HG03520 (cell line): Measurements from ENCODE around the gene ETV6.
"Not testable (repeated sequence)": the region's sequence is repeated elsewhere in the genome, so short reads cannot be mapped to it uniquely, and the experiment has no call there.

Experiments
- ATAC-seq: cut with Tn5 transposase; IDR thresholded peaks from one replicate; pipeline ENCODE4 v1.9.1; 2021; ENCODE audit warnings: mild to moderate bottlenecking, moderate library complexity; ENCODE audit not compliant: unreplicated experiment

Gene ETV6

DNA sequence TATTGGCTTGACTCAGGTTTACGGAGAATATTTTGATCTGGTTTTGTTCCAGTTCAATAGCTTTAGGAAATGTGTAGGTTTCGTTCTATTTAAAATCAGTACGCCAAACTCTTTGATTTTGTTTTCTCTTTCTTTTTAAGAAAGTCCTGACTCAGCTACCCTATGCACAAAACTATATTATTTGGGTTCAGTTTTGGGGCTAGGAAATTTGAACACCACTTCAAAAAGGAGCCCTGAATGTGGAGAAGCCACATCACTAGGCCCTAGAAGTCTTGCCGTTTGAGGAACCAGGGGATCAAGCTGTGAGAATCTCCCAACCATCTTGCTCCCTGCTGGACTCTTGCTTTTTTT is 253.0 kb downstream of the ETV6 start:
- ATAC-seq, result no peak

DNA sequence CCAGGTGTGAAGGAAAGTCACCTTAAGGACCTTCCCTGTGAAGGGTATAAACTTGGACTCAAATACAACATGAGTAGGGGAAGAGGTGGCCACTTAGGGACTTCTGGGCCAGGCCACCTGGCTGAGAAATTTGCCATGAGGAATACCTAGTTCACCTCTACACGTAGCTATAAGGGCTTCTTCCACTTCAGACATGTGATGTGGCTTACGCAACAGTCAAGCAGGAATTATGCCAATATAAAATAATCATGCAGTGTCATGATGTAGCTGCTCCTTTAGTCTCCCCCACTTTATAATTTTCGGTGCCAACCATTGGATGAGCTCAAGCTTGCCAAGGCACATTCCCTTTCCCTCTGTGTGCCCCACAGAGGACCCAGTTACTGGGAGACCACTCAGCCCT is 254.7 kb downstream of the ETV6 start:
- no peak for ATAC-seq

DNA sequence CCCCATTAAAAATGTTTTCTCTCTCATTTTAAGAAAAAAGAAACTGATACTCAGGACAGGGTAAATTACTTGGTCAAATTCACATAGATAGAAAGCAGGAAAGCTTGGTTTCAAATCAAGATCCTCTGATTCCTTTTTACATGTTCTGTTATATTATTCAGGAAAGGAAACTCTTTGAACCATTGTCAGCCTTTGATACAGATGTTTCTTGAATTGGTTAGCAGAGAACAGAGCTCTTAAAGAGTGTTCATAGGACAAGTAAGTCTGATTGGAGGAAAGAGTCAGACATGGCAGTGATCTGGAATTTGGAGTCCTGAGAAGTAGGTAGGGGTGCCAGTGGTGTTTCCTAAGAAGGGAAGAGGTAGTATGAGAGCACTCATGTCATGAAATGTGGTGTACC is 256.1 kb downstream of the ETV6 start:
- ATAC-seq, result no peak

DNA sequence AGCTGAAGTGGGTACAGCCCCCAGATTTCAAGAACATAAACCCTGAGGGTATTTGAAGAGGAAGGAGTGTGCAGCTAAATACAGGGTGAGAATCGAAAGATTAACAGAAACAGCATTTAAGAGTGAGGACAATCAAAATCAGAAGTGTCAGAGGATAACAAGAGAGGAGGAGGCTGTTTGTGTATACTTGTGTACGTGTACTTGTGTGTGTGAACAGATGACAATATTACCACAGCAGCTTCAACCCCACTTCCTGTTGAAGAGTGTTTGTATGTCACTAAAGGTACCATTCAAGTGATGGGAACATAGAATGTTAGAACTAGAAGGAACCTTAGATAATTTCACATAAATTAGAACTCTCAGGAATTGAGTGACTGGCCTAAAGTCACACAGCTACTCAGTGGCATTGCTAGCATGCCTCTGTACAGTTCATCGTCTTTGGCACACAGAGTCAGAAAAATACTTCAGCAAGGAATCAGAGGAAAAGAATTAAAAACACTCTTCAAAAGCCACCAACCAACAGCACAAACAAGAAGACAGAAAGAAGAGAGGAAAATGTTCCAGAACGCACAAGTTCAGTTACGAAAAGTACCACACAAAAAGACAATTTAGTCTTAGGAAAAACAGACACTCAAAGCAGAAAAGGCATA is 256.9 kb downstream of the ETV6 start:
- no peak for ATAC-seq

DNA sequence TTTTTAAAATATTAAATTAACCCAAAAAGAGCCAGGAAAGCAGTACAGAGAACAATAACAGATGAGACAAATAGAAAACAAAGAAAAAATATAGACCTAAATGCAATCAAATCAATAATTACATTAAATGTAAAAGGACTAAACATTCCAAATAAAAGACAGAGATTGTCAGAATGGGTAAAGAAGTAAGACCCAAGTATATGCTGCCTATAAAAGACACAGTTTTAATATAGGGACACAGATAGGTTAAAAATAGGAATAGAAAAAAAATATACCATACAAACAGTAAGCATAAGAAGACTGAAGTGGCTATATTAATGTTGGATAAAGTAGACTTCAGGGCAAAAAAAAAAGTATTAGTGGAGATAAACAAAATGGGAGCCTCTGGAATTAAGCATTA is 258.2 kb downstream of the ETV6 start:
- no peak for ATAC-seq

DNA sequence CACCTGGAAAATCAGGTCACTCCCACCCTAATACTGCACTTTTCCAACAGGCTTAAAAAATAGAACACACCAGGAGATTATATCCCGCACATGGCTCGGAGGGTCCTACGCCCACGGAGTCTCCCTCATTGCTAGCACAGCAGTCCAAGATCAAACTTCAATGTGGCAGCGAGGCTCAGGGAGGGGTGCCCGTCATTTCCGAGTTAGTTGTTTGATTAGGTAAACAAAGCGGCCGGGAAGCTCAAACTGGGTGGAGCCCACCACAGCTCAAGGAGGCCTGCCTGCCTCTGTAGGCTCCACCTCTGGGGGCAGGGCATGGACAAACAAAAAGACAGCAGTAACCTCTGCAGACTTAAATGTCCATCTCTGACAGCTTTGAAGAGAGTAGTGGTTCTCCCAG is 259.9 kb downstream of the ETV6 start:
- not testable (repeated sequence) for ATAC-seq

DNA sequence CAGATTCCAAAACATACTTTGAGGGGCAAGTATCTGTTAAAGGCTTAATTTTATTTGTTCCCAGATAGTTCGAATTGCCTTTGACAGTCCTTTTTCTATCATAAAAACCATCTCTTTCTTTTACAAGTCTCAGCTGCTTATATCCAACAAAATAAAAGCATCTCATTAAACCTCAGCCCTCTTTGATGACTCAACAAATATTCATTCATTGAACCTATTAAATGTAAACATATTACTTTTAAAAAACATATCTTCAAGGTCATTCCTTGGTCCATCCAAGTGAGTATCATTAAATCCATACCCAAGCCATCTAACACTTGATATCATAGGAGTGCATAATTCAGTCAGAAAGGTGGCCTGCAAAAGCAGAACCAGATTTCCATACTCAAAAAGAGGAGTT is 266.6 kb downstream of the ETV6 start:
- ATAC-seq, result no peak

DNA sequence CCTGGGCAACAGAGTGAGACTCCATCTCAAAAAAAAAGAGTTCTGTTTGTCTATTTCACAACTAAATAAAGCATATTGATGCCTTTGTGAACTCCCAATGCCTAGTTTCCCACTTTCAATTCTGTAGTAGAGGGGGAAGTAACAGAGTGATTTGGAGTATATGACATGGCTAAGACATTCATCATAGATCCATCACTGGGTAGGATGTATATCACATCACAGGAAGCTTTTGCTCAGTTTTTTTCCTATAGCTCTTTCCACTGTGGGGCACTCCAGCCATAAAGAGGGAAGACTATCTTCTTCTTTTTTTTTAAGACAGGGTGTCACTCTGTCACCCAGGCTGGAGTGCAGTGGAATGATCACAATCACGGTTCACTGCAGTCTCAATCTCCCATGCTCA is 267.3 kb downstream of the ETV6 start:
- no peak for ATAC-seq

DNA sequence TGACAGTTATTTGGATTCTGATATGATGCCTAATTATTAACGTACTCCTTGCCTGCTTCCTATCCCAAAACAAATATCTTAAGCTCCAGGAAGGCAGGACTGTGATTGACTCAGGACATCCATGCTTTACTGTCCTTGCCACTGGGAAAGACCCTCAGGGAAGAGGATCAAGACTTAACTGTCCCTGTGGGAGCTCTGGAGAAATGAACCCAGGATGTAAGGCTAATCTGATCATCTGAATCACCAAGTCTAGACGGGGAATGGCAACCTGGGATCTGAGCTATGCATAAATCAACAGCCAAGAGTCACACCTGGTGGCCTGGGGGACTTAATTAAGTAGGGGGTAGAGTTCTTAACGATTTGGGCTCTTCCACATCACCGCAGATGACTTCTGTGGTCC is 268.0 kb downstream of the ETV6 start:
- ATAC-seq, result no peak

DNA sequence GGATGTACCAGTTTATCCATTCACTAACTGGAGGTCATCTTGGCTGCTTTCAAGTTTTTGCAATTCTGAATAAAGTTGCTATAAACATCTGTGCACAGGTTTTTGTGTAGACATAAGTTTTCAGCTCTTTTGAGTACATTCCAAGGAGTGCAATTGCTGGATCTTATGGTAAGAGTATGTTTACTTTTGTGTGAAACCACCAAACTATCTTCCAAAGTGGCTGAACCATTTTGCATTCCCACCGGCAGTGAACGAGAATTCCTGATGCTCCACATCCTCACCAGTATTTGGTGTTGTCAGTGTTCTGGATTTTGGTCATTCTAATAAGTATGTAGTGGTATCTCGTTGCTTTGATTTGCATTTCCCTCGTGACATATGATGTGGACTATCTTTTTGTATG is 270.8 kb downstream of the ETV6 start:
- no peak for ATAC-seq

DNA sequence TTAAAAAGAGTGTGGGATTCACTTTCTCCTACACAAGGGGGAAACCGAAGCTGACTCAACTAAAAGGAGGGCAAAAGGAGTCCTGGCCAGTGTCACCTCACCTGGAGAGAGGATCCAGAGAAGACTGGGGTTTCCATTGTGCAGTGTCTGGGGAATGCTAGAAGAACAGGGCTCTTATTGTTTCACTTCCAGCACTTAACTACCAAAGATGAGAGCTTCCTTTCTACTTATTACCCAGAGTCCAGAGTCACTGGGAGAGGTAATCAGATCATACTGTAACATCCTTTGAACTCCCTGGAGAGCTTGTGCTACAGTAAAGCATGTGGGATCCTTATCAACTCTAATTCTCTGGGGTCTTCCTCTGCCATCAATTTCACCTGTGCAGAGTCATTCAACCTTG is 272.9 kb downstream of the ETV6 start:
- no peak for ATAC-seq

DNA sequence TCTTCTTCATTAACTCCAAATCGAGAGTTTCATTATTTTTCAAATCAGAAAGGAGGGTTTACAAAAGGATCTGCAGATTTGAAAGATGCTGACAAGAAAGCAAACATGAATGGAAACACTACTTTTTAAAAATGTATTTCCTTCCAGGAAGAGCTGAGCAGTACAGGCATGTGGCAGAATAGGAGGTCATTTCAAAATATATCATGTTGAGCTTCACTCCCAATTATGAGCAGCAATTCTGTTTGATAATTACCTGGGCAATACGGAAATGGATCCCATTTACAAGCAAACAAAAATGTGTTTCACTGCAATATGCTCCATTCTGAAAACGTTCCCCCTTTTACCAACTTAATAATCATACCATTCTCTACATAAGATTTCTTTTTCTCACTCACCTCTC is 273.6 kb downstream of the ETV6 start:
- ATAC-seq, result no peak

DNA sequence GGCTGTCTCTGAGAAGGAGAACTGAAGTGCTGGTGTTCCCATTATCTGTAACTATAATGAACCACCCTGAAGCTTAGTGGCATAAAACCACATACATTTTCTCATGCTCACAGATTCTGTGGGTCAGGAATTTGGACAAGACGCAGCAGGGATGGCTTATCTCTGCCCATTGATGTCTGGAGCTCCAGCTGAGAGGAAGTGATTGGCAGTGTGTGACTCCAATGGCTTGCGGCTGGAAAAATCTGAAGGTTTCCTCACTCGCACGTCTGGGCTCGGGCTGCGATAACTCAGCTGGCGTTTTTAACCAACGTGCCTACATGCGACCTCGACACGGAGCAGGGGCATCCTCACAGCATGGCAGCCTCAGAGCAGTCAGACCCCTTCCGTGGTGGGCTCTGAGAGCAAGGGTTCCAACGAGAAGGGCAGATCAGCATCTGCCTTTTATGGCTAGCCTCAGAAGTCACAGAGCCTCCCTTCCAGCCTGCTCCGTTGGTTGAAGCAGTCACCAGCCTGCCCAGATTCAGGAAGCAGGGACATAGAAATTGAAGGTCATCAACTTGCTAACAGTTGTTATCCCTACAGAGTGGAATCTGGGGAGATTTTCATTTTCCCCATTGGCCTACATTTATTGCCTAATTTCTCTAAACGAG is 277.9 kb downstream of the ETV6 start:
- ATAC-seq, result no peak

DNA sequence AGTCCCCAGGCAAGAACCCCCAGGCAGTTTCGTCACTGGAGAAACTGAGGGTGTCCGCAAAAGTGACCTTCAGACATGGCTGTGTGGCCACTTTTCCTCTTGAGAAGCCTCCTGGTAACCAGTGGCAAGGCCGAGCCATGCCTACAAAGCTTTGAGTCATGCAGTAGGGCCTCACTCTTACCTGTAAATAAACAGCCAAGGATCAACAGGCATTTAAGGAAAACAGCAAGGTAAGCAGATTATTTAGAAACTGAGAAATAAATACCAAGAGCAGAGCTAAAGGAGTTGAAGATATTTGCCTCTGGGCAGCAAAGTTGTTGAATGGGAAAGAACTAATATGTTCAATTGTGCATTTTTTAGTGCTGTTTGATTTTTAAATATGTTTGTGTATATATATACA is 280.2 kb downstream of the ETV6 start:
- no peak for ATAC-seq

DNA sequence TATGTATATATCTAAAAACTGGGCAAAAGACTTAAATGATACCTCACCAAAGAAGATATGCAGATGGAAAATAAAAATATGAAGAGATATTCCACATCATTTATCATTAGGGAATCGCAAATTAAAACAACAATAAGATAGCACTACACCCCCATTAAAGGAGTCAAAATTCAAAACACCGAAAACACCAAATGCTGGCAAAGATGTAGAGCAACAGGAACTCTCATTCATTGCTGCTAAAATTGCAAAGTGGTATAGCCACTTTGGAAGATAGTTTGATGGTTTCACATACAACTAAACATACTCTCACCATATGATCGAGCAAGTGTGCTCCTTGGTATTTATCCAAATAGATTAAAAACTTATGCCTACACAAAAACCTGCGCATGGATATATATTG is 289.7 kb downstream of the ETV6 start:
- no peak for ATAC-seq

DNA sequence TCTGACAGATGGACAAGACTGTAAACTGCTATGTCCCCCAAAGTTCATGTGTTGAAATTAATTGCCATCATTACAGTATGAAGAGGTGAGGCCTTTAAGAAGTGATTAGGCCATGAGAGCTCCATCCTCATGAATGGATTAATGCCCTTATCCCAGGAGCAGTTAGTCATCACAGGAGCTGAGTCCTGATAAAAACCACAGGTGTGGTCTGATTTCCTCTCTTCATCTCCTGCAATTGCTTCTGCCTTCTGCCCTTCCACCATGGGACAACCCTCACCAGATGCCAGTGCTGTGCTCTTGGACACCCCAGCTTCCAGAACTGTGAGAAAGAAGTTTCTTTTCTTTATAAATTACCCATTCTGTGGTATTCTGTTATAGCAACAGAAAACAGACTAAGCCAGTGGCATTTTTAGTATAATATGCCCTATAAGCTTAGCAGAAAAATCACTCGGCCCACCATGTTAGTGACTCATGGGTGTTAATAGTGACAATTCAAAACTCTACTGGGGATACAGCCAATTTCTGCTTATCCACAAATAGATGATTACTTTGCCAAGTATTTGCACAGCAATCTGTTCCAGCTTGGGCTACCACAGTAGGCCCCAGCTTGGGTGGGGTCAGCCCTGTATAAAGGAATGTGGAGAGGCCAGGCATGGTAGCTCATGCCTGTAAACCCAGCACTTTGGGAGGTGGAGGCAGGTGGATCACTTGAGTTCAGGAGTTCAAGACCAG is 292.3 kb downstream of the ETV6 start:
- ATAC-seq, result no peak

DNA sequence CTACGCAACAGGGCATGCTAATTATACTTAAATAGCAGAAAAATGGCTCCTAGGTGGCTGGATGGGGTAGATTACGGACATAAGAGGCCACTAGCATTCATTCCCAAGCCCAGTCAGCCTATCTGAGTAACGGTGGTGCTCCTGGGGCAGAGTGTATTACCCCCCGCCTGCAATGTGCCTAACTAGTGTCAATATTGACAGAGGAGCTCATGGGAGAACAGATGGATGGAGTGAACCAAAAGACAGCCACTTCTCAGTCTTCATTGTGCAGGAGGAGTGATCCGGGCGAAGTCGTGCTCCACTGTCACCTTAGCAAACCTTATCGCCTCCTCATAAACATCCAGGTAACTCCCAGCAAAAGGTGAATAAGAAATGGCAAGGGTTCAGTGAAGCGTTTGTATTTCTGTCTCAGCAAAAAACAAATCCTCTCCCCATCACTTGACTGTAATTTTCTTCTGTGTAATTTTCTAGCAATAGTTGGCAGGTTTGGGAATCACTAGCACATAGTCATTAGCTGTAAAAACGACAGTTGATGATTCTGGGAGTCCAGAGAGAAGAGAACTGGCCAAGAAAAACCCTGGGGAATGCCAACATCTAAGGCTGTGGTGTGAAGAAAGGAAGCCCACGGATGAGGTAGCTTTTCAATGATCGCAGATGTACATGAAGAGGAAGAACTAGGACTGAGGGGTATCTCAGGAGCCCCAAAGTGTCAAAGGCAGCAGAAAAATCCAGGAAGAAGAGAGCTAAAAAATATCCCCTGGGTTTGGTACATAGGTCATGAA is 294.6 kb downstream of the ETV6 start:
- no peak for ATAC-seq
